GM12878 (cell line): ENCODE data around the gene MMP20. TPM values are rescaled to one million over a fixed set of nuclear protein-coding genes. Genes with fewer than 3 reads are reported as not detected.

Experiments used
- ATAC-seq: fragments of 200-7000 bp; cut with Tn5 transposase; 3 replicates; pipeline ENCODE4 v1.9.1; 2020; ENCODE audit warnings: mild to moderate bottlenecking, moderate library complexity
- BruUV-seq: library from RNA; stranded (reverse); fragments of 400-500 nt; replicated peaks from 2 replicates; lab custom pipeline; 2021; lab: Mats Ljungman, UMichigan
- CTCF ChIA-PET: fragments of 300-600 bp; sonication (Branson Sonifier 250); formaldehyde crosslinking; extraction: SDS; loops from one replicate; lab custom pipeline; 2021; ENCODE audit warnings: inconsistent platforms; lab: Yijun Ruan, JAX
- POLR2A ChIA-PET: fragments of 350-600 bp; formaldehyde crosslinking; extraction: SDS; loops from one replicate; lab custom pipeline; 2021; ENCODE audit warnings: inconsistent platforms; lab: Charles Lee
- RAD21 ChIA-PET: fragments of 300-600 bp; sonication (Branson Sonifier 250); formaldehyde crosslinking; loops from one replicate; lab custom pipeline; 2023; ENCODE audit warnings: antibody characterized with exemption; ENCODE audit not compliant: unreplicated experiment; lab: Charles Lee
- SMC1A ChIA-PET: fragments of 300-600 bp; sonication (Branson Sonifier 250); formaldehyde crosslinking; loops from one replicate; lab custom pipeline; 2023; ENCODE audit not compliant: unreplicated experiment, uncharacterized antibody; lab: Charles Lee
- DNase-seq: peaks from one replicate; pipeline ENCODE4 v3.0.0-alpha.2; 2011; ENCODE audit warnings: low read depth, low spot score
- FAIRE-seq: peaks from 3 replicates; lab custom pipeline; 2011; peaks lifted over from hg19 to GRCh38; lab: Jason Lieb, UNC
- H2AFZ ChIP-seq: 2 replicates; pipeline ENCODE4 v1.6.0; 2011; ENCODE audit warnings: low read depth, low read length, control low read depth; ENCODE audit not compliant: control insufficient read depth
- H3K27ac ChIP-seq: 2 replicates; pipeline ENCODE4 v1.5.1; 2011; ENCODE audit warnings: control low read depth; ENCODE audit not compliant: control insufficient read depth, insufficient read depth
- H3K27me3 ChIP-seq, 2 experiments: replicated peaks in 1 of 2; 2 replicates each; pipeline versions ENCODE4 v1.6.0 to v1.6.1; 2011; ENCODE audit warnings: low read length in 1 of 2; ENCODE audit not compliant: control insufficient read depth in 2 of 2, insufficient read depth in 2 of 2
- H3K36me3 ChIP-seq, 2 experiments: 2 replicates each; pipeline ENCODE4 v1.5.1; 2011; ENCODE audit warnings: low read length in 1 of 2; ENCODE audit not compliant: control insufficient read depth in 2 of 2, insufficient read depth in 2 of 2
- H3K4me1 ChIP-seq: 2 replicates; pipeline ENCODE4 v1.6.1; 2011; ENCODE audit warnings: mild to moderate bottlenecking, low read length, moderate library complexity, mixed read lengths; ENCODE audit not compliant: control insufficient read depth, insufficient read depth
- H3K4me2 ChIP-seq: 2 replicates; pipeline ENCODE4 v1.6.0; 2011; ENCODE audit warnings: control low read depth; ENCODE audit not compliant: control insufficient read depth, insufficient read depth
- H3K4me3 ChIP-seq: fragments of 200-600 bp; sonication (generic); 2 replicates; pipeline ENCODE4 v1.5.1; 2016
- H3K79me2 ChIP-seq: 2 replicates; pipeline ENCODE4 v1.6.0; 2011; ENCODE audit warnings: low read length; ENCODE audit not compliant: control insufficient read depth, insufficient read depth
- H3K9ac ChIP-seq: 2 replicates; pipeline ENCODE4 v1.8.0; 2011; ENCODE audit warnings: low read length, control low read depth, mixed read lengths; ENCODE audit not compliant: control insufficient read depth, insufficient read depth
- H3K9me3 ChIP-seq: replicated peaks from 3 replicates; pipeline ENCODE4 v1.5.1; 2011; ENCODE audit warnings: mild to moderate bottlenecking, low read length; ENCODE audit not compliant: control insufficient read depth, insufficient read depth
- H4K20me1 ChIP-seq: 2 replicates; pipeline ENCODE4 v1.6.0; 2011; ENCODE audit not compliant: control insufficient read depth, insufficient read depth
- BHLHE40 ChIP-seq, 2 experiments: fragments of 450-650 bp in 1 of 2; IDR thresholded peaks; 2 replicates each; pipeline ENCODE4 v1.6.1; 2011 to 2017; ENCODE audit warnings: low read depth in 2 of 2, borderline replicate concordance in 1 of 2, improper control_type of control experiment in 1 of 2, low read length in 1 of 2, mild to moderate bottlenecking in 1 of 2
- EGR1 ChIP-seq, 2 experiments: IDR thresholded peaks; 1 replicate in 1 of 2; 2 replicates in 1 of 2; pipeline ENCODE4 v1.6.1; 2011 to 2012; ENCODE audit warnings: low read depth in 2 of 2, low read length in 2 of 2, borderline replicate concordance in 1 of 2, mild to moderate bottlenecking in 1 of 2, moderate library complexity in 1 of 2
- EP300 ChIP-seq, 2 experiments: fragments of 150-350 bp in 1 of 2; IDR thresholded peaks; 2 replicates each; pipeline ENCODE4 v1.6.1; 2011 to 2012; ENCODE audit warnings: low read depth in 2 of 2, low read length in 2 of 2, borderline replicate concordance in 1 of 2, improper control_type of control experiment in 1 of 2, inconsistent platforms in 1 of 2; ENCODE audit not compliant: control insufficient read depth in 1 of 2
- HDAC2 ChIP-seq: fragments of 200-600 bp; sonication (generic); IDR thresholded peaks from 2 replicates; pipeline ENCODE4 v1.6.1; 2017
- KAT2A ChIP-seq: conservative IDR thresholded peaks from 2 replicates; pipeline ENCODE4 v1.6.1; 2011; ENCODE audit warnings: low read depth, low read length; ENCODE audit not compliant: control insufficient read depth
- MEF2A ChIP-seq: IDR thresholded peaks from 2 replicates; pipeline ENCODE4 v1.6.1; 2011; ENCODE audit warnings: low read depth, mild to moderate bottlenecking, low read length, moderate library complexity; ENCODE audit not compliant: insufficient read depth
- MYC ChIP-seq: IDR thresholded peaks from 2 replicates; pipeline ENCODE4 v1.6.1; 2011; ENCODE audit warnings: mild to moderate bottlenecking, low read length, moderate library complexity, inconsistent platforms; ENCODE audit not compliant: insufficient read depth, insufficient replicate concordance, insufficient read length, severe bottlenecking
- SIN3A ChIP-seq: IDR thresholded peaks from 2 replicates; pipeline ENCODE4 v1.6.1; 2012; ENCODE audit warnings: low read depth, low read length, improper control_type of control experiment
- SMARCA5 ChIP-seq: fragments of 450-650 bp; IDR thresholded peaks from 2 replicates; pipeline ENCODE4 v1.6.1; 2017; ENCODE audit warnings: mild to moderate bottlenecking
- SUZ12 ChIP-seq: fragments of 200-600 bp; sonication (generic); IDR thresholded peaks from one replicate; pipeline ENCODE4 v1.6.1; 2018; ENCODE audit warnings: antibody characterized with exemption, mild to moderate bottlenecking; ENCODE audit not compliant: unreplicated experiment
- TCF12 ChIP-seq: IDR thresholded peaks from 2 replicates; pipeline ENCODE4 v1.6.1; 2011; ENCODE audit warnings: low read depth, mild to moderate bottlenecking, low read length
- ZNF384 ChIP-seq: IDR thresholded peaks from 2 replicates; pipeline ENCODE4 v1.6.1; 2012; ENCODE audit warnings: low read depth, mild to moderate bottlenecking, low read length, improper control_type of control experiment, borderline replicate concordance
- WGBS: methylation state at CpG from one replicate; pipeline ENCODE4 v1.1.6; 2016; ENCODE audit warnings: low lambda C conversion rate; ENCODE audit not compliant: insufficient replicate concordance, insufficient coverage; ENCODE audit errors: missing lambda C conversion rate; 5-methylcytosine and 5-hydroxymethylcytosine counted together
- in situ Hi-C: fragments of 300-500 bp; cut with MboI; formaldehyde crosslinking; loops from 9 replicates; pipeline ENCODE4 v1.14.3; 2018; ENCODE audit warnings: mixed read lengths
- intact Hi-C: fragments of 100-400 bp; cut with micrococcal nuclease; formaldehyde crosslinking; loops from one replicate; pipeline ENCODE4 v1.14.2; 2022; ENCODE audit not compliant: unreplicated experiment
- polyA plus RNA-seq, 11 experiments: library from polyadenylated mRNA; depleted of rRNA in 4 of 11; unstranded in 6 of 11; stranded (reverse) in 5 of 11; fragments of >200 nt; fragmentation: Nextera tagmentation in 4 of 11; fragmentation: Illumina TruSeq in 1 of 11; extraction: Ambion mirVana in 4 of 11; extraction: Trizol in 1 of 11; gene quantifications; 1 replicate in 1 of 11; 2 replicates in 10 of 11; pipeline versions ENCODE4 v1.2.1 to v1.2.3, GENCODE V29; 2011 to 2016; ENCODE audit warnings: inconsistent platforms in 2 of 11, missing spikeins in 2 of 11, low read depth in 1 of 11
- total RNA-seq, 4 experiments: library from RNA; depleted of rRNA in 3 of 4; stranded (reverse); fragments of >200 nt in 3 of 4; fragmentation: Illumina TruSeq in 1 of 4; extraction: Trizol in 1 of 4; gene quantifications; 2 replicates each; pipeline versions ENCODE4 v1.2.1 to v1.2.3, GENCODE V29; 2013 to 2021
- TF ChIP-seq, protein P1 (sequence below): fragments of 450-650 bp; IDR thresholded peaks from 2 replicates; pipeline ENCODE4 v1.6.1; 2014; ENCODE audit warnings: mild to moderate bottlenecking
- TF ChIP-seq, protein P2 (sequence below): fragments of 150-350 bp; IDR thresholded peaks from 2 replicates; pipeline ENCODE4 v1.6.1; 2014; ENCODE audit warnings: mild to moderate bottlenecking, low read depth, low read length
- TF ChIP-seq, protein P3 (sequence below): IDR thresholded peaks from 2 replicates; pipeline ENCODE4 v1.6.1; 2012; ENCODE audit warnings: mild to moderate bottlenecking, low read depth, low read length

The MMP20 gene
- total and polyA plus RNA-seq, 10 of the 15 experiments (the other 5 are each of a cell fraction or from before 2014, with no cell fraction given): 0.10 to 0.57 (median 0.19) TPM; not detected in 2

DNA sequence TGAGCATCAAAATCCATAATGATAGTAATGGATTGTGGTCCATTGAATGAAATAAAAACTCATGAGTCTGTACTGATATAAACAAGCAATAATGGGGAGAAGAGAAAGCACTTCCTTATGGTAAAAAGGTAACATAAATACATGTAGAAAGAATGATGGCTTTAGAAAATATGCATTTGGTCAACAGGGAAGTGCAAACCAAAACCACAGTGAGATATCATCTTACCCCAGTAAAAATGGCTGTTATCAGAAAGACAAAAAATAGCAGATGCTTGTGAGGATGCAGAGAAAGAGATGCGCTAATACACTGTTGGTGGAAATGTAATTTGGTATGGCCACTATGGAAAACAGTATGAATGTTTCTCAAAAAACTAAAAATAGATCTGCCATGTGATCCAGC, 6.9 kb upstream of the MMP20 start (continued):
- TF ChIP-seq MYC (no peak), TCF12 (no peak), EP300 (IDR thresholded peaks at IDR 0.05; ENCODE audit: borderline replicate concordance in 1 of 2, control insufficient read depth in 1 of 2, low read depth in 2 of 2, low read length in 2 of 2) (no peak), SIN3A (no peak)

DNA sequence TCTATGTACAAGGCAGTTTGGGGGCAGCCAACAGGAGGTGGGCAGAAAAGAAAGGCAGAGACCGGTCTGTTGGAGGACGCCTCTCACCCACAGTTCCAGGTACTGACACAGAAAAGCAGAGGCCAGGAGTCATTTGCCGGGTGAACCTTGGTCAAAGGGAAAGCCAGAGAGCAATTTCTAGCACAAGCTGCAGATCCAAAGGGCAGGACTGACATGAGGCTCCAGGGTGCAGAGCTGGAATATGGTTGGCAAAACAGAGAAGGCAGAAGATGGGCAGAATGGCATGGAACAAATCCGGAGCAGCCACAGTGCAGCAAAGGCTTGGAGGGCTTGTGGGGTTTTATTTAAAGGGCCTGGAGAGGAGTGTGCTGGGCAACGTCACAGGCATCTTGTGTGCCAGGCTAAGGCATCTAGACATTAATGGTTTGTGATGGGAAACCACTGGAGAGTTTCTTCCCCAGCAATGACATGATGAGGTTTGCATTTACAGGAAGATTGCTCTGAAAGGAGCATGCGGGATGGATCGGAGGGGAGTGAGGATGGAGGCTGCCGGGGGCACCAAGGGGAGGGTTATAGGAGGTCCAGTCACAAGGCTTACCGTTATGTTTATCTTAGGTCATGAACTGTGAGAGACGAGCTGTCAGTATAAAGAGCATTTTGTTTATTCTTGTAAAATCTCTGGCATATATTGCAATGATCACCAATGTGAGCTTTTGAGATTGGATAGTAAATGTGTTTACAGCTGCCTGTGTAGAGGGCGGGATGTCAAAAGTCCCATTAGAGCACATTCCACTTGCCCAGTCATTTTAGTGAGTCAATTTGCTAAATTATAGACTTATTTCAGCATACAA, 5.7 kb upstream of the MMP20 start:
- H3K79me2 ChIP-seq: no peaks in the 10 kb centered on the region
- ChIA-PET POLR2A (no interaction called here), CTCF (interaction anchor here (0.8 to 2.2 kb wide), 4 partner anchors 9 to 35 kb away, joined by 3 to 7 read pairs (median 4); no protein-coding TSS in a partner anchor), SMC1A (no interaction called here), RAD21 (interaction anchor here (0.8 to 0.9 kb wide), 2 partner anchors 11 to 213 kb away, joined by 3 to 4 read pairs; no protein-coding TSS in a partner anchor)
- in situ Hi-C loops: no loop called here
- no peak overlapping the region for H3K4me3 ChIP-seq
- H4K20me1 ChIP-seq: no peaks in the 10 kb centered on the region
- no peaks in the 10 kb centered on the region for H3K9me3 ChIP-seq
- H3K27me3 ChIP-seq: peaks cover 0 to 2% of the 10 kb centered on the region in 2 experiments; a peak in 3 of 4 replicates
- H3K4me2 ChIP-seq: no peak overlapping the region
- no peaks in the 10 kb centered on the region for H3K36me3 ChIP-seq
- BruUV-seq: no TSS peak
- FAIRE-seq (no peak), ATAC-seq (no peak), DNase-seq (no peak)
- no peak overlapping the region for H3K9ac ChIP-seq
- 38% methylated on average over 11 of the region's 11 CpGs for WGBS
- intact Hi-C loops: no loop called here
- H3K4me1 ChIP-seq: no peaks in the 10 kb centered on the region
- no peak overlapping the region for H2AFZ ChIP-seq
- no peak overlapping the region for H3K27ac ChIP-seq
- TF ChIP-seq, protein P1, sequence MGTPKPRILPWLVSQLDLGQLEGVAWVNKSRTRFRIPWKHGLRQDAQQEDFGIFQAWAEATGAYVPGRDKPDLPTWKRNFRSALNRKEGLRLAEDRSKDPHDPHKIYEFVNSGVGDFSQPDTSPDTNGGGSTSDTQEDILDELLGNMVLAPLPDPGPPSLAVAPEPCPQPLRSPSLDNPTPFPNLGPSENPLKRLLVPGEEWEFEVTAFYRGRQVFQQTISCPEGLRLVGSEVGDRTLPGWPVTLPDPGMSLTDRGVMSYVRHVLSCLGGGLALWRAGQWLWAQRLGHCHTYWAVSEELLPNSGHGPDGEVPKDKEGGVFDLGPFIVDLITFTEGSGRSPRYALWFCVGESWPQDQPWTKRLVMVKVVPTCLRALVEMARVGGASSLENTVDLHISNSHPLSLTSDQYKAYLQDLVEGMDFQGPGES: no peak
- no peak for TF ChIP-seq KAT2A
- TF ChIP-seq, protein P2, sequence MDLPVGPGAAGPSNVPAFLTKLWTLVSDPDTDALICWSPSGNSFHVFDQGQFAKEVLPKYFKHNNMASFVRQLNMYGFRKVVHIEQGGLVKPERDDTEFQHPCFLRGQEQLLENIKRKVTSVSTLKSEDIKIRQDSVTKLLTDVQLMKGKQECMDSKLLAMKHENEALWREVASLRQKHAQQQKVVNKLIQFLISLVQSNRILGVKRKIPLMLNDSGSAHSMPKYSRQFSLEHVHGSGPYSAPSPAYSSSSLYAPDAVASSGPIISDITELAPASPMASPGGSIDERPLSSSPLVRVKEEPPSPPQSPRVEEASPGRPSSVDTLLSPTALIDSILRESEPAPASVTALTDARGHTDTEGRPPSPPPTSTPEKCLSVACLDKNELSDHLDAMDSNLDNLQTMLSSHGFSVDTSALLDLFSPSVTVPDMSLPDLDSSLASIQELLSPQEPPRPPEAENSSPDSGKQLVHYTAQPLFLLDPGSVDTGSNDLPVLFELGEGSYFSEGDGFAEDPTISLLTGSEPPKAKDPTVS: no peak
- TF ChIP-seq HDAC2: no peak
- TF ChIP-seq ZNF384: no peak
- TF ChIP-seq SMARCA5: no peak
- no peak for TF ChIP-seq EGR1 (IDR thresholded peaks at IDR 0.05; ENCODE audit: borderline replicate concordance in 1 of 2, low read depth in 2 of 2, low read length in 2 of 2)
- TF ChIP-seq MEF2A: no peak
- TF ChIP-seq BHLHE40 (IDR thresholded peaks at IDR 0.05; ENCODE audit: borderline replicate concordance in 1 of 2, low read depth in 2 of 2, low read length in 1 of 2): no peak
- no peak for TF ChIP-seq SUZ12
- TF ChIP-seq, protein P3, sequence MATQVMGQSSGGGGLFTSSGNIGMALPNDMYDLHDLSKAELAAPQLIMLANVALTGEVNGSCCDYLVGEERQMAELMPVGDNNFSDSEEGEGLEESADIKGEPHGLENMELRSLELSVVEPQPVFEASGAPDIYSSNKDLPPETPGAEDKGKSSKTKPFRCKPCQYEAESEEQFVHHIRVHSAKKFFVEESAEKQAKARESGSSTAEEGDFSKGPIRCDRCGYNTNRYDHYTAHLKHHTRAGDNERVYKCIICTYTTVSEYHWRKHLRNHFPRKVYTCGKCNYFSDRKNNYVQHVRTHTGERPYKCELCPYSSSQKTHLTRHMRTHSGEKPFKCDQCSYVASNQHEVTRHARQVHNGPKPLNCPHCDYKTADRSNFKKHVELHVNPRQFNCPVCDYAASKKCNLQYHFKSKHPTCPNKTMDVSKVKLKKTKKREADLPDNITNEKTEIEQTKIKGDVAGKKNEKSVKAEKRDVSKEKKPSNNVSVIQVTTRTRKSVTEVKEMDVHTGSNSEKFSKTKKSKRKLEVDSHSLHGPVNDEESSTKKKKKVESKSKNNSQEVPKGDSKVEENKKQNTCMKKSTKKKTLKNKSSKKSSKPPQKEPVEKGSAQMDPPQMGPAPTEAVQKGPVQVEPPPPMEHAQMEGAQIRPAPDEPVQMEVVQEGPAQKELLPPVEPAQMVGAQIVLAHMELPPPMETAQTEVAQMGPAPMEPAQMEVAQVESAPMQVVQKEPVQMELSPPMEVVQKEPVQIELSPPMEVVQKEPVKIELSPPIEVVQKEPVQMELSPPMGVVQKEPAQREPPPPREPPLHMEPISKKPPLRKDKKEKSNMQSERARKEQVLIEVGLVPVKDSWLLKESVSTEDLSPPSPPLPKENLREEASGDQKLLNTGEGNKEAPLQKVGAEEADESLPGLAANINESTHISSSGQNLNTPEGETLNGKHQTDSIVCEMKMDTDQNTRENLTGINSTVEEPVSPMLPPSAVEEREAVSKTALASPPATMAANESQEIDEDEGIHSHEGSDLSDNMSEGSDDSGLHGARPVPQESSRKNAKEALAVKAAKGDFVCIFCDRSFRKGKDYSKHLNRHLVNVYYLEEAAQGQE: no peak
